Measurements from ENCODE around the gene ZNF292. TPM values are rescaled to one million over a fixed set of nuclear protein-coding genes. Genes with fewer than 3 reads are reported as not detected.

Gene ZNF292
- total and polyA plus RNA-seq, 10 of the 15 experiments (the other 5 are each of a cell fraction or from before 2014, with no cell fraction given), result 11.1 to 57.6 (median 30.6) TPM

DNA sequence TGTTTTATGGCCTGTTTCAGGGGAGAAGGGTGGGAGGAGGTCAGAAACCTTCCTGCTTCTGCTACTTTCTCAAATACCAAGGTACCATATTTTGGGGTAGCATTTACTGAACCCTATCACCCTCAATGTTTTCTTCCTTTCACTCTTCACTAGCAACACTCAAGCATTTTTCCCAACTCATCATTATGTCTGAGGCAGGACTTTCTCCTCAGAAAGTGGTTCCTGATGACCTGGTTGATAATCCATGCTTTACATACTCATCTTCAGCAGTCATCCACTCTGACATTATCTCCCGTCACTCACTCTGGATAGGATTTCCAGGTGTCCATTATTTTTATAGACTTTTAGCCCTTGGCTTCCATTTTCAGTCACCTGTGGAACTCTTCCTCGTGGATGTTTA lies 21.1 kb downstream of the ZNF292 start:
- in situ Hi-C loops (cut with MboI), result no loop called here
- Histone ChIP-seq H4K20me1 (ENCODE audit: control insufficient read depth, insufficient read depth) (peaks cover 17% of the 10 kb centered on the region), H3K9me3 (replicated peaks; ENCODE audit: control insufficient read depth, insufficient read depth, low read length) (no peaks in the 10 kb centered on the region; the same call in 1 of the 3 replicates), H3K9ac (ENCODE audit: control insufficient read depth, insufficient read depth, low read length) (no peak overlapping the region), H3K4me2 (ENCODE audit: control insufficient read depth, insufficient read depth) (no peak overlapping the region), H3K4me3 (no peak overlapping the region), H3K36me3 (ENCODE audit: control insufficient read depth in 2 of 2, insufficient read depth in 2 of 2, low read length in 1 of 2) (peaks cover 4 to 9% of the 10 kb centered on the region in 2 experiments), H3K4me1 (ENCODE audit: control insufficient read depth, insufficient read depth, low read length) (peaks cover 31% of the 10 kb centered on the region), H3K27me3 (replicated peaks in 1 of 2; ENCODE audit: control insufficient read depth in 2 of 2, insufficient read depth in 2 of 2, low read length in 1 of 2) (no peaks in the 10 kb centered on the region), H3K27ac (ENCODE audit: control insufficient read depth, insufficient read depth) (no peak overlapping the region), H3K79me2 (ENCODE audit: control insufficient read depth, insufficient read depth, low read length) (peaks cover 98% of the 10 kb centered on the region), H2AFZ (ENCODE audit: control insufficient read depth, low read depth, low read length) (no peak overlapping the region)
- FAIRE-seq (no peak), DNase-seq (ENCODE audit: low read depth, low spot score) (no peak), ATAC-seq (no peak)
- ChIA-PET POLR2A (interaction anchor here (0.5 to 1.9 kb wide), 2 partner anchors 21 to 65 kb away, joined by 3 to 6 read pairs; no protein-coding TSS in a partner anchor), RAD21 (ENCODE audit: unreplicated experiment) (no interaction called here), SMC1A (ENCODE audit: uncharacterized antibody, unreplicated experiment) (interaction anchor here (1.2 kb wide), 1 partner anchor 10 kb away, joined by 3 read pairs; no protein-coding TSS in a partner anchor), CTCF (no interaction called here)
- BruUV-seq (replicated peaks), result no TSS peak
- WGBS (ENCODE audit: insufficient coverage, insufficient replicate concordance, low lambda C conversion rate, missing lambda C conversion rate), result 93% methylated on average over 2 of the region's 2 CpGs
- intact Hi-C loops (cut with micrococcal nuclease; ENCODE audit: unreplicated experiment), result no loop called here
- TF ChIP-seq NR2C1 (IDR thresholded peaks at IDR 0.05) (no peak), TCF12 (IDR thresholded peaks at IDR 0.05; ENCODE audit: low read depth, low read length) (no peak), ZSCAN29 (IDR thresholded peaks at IDR 0.05) (no peak), TBL1XR1 (IDR thresholded peaks at IDR 0.05; ENCODE audit: low read depth, low read length) (no peak), SMAD1 (IDR thresholded peaks at IDR 0.05; ENCODE audit: low read depth, partially characterized antibody) (no peak), ZNF274 (IDR thresholded peaks at IDR 0.05; ENCODE audit: insufficient read depth, insufficient read length) (no peak), CHD1 (IDR thresholded peaks at IDR 0.05; ENCODE audit: low read depth, low read length) (no peak), YBX1 (IDR thresholded peaks at IDR 0.05) (no peak), EP300 (IDR thresholded peaks at IDR 0.05; ENCODE audit: borderline replicate concordance in 1 of 2, control insufficient read depth in 1 of 2, low read depth in 2 of 2, low read length in 2 of 2) (no peak), HDGF (IDR thresholded peaks at IDR 0.05) (no peak), ZNF207 (IDR thresholded peaks at IDR 0.05; ENCODE audit: borderline replicate concordance) (no peak)
- TF ChIP-seq, protein P1, sequence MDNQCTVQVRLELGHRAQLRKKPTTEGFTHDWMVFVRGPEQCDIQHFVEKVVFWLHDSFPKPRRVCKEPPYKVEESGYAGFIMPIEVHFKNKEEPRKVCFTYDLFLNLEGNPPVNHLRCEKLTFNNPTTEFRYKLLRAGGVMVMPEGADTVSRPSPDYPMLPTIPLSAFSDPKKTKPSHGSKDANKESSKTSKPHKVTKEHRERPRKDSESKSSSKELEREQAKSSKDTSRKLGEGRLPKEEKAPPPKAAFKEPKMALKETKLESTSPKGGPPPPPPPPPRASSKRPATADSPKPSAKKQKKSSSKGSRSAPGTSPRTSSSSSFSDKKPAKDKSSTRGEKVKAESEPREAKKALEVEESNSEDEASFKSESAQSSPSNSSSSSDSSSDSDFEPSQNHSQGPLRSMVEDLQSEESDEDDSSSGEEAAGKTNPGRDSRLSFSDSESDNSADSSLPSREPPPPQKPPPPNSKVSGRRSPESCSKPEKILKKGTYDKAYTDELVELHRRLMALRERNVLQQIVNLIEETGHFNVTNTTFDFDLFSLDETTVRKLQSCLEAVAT (IDR thresholded peaks at IDR 0.05), result no peak
